ENCODE data around the gene PPP2R2C.
A peak's percentile ranks its signal among the peaks of the same experiment; 100 is the strongest.

Gene PPP2R2C

DNA sequence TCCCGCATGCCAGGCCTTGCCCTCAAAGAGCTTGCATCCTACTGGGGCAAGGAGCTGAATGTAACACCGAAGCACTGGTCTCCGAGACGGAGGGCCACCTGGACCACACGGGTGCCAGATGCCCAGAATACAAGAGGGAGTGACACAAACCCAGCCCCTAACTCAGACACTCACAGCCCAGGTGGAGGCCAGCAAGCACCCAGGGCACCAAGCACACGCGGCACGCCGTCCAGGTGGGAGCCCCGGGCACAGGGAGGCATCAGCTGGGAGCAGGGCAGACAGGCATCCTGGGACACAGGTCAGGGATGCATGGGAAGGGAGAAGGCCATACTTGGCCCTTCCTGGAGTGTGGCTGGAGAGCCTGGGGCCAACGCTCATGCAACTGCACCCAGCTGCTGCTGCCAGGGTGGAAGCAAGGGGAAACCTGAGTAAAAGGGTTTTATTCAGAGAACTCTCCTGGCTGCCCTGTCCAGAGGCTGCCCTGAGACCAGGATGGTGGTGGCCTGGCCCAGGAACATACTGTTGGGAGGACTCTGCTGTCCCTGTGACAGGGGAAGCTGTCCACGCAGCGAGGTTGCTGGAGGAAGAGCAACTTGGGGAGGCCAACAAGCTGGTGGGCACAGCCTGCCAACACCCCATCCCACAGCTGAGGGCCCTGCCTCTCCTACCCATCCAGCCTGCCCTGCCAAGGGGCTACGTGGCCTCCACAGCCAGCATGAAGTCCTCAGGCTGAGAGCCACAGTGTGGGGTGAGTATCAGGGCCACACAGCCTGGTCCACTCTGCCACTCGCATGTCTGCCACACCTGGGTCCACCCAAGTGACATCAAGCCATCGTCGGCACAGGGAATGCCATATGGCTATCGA is 22.2 kb upstream of the PPP2R2C start:
- DNase-seq: no peak

- peak in 6 of 56 donors; percentile 30 to 46 (median 36) for DNase-seq
Measured at GRCh38 chr4:6493658-6494304, 21.4 kb upstream of the PPP2R2C start.

DNA sequence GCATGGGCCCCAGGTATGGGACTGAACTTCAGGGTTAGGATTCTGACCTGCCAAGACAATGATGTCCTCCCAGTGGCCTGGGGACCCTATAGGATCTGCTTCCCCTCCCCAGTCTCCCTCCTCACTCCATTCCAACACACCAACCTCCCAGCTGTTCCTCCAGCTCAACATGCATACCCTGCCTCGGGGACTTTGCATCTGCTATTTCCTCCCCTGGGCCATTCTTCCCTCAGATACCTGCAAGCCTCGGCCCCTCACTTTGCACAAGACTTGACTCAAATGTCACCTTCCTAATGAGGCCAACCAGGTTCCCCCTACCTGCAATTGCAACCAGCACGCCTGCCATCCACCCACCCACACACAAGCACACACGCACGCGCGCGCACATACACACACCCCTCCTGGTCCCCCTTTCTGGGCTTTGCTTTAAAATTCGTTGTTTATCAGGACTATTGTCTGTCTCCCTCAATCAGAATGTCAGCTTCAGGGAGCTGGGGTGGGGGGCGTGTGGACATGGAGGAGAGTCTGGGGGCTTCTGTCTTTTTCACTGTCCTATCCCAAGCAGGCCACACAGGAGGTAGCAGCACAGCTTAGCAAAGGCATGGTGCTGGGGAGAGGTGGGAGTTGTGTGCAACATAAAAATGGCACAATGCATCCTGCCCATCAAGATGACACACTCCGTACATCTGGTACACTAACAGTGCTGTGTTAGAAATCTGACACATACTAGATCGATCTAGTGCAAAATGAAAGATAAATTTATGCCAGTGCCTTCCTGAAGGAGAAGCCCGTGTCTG is 20.6 kb upstream of the PPP2R2C start:
- no peak for DNase-seq

DNA sequence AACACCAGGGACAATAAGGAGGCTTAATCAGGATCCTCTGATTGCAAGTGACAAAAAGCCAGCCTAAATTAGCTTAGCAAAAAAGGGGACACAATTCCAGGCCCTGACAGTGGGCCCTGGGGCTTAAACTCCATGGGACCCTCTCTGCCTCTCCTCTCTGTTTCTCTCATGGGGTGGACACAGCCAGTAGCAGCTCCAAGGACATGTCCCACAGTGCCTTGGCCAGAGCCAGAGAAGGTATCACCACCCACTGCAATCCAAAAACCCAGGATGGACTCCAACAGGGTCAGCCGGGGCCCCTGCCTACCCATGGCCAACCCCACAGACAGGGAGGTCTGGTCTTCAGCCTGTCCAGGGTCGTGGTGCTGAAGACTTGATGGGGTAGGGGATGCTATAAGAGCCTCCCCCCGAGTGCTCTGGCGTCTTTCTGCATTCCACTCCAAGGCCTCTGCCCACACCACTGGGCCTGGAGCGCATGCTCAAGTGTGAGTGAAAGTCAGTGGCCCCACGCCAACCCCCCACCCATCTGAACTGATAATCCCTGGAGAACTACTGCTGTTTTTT is 19.7 kb upstream of the PPP2R2C start:
- no peak for DNase-seq

GRCh38 chr4:6491235-6491634 is 18.8 kb upstream of the PPP2R2C start:
- DNase-seq: no peak

- DNase-seq: no peak
Measured at GRCh38 chr4:6489927-6490326, 17.5 kb upstream of the PPP2R2C start.

DNA sequence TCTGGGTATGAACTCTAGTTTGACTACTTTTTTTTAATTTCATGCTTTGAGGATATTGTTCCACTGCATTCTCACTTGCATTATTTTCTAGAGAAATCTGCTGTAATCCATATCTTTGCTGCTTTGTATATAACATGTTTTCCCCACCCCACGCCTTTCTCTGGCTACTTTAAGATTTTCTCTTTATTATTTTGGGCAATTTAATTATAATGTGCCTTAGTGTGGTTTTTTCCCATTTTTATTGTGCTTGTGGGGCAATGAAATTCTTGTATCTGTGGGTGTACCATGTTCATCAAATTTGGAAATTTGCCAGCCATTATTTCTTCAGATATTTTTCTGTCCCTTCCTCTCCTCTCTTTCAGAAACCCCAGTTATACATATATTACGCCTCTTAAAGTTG is 15.1 kb upstream of the PPP2R2C start:
- DNase-seq: no peak

GRCh38 chr4:6480534-6481088 is 8.2 kb upstream of the PPP2R2C start:
- DNase-seq: no peak

DNA sequence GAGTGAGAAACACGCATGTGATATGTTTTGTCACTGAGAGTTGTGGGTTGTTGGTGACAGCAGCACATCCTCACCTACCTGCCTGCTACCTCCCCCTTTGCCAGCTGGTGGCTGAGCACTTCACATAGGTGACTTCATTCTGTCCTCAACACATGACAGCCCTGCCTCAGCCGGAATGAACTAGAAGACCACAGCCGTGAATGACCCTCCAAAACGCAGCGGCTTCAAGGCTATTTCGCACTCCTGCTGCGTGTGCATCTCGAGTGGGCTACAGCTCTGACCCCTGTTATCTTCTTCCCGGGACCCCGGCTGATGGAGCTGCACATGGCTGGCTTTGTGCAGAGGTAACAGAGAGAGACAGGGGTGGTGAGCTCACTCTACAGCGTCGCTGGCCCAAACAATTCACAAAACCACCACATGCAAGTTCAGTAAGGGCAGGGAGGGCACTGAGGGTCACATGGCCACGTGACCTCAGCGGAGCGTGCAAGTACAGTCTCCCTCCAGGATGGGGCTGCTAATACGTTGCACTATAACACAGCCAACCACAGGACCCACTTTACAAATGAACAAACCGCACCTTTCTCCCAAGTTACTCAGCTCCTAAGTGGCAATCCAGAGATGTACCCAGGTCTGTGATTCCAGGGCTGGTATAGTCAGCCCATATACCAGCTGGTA is 6.3 kb upstream of the PPP2R2C start:
- no peak for DNase-seq

DNA sequence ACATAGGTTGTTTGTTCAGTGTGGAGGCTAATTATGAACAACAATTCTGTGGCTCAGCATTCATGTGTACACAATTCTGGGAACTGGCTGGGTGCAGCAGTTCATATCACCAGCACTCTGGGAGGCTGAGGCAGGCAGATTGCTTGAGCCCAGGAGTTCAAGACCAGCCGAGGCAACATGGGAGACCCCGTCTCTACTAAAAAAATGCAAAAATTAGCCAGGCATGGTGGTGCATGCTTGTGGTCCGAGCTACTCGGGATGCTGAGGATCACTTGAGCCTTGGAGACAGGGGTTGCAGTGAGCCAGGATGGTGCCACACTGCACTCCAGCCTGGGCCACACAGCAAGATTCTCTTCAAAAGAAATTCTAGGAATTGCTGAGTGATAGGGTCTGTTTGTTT is 4.5 kb upstream of the PPP2R2C start:
- no peak for DNase-seq

DNA sequence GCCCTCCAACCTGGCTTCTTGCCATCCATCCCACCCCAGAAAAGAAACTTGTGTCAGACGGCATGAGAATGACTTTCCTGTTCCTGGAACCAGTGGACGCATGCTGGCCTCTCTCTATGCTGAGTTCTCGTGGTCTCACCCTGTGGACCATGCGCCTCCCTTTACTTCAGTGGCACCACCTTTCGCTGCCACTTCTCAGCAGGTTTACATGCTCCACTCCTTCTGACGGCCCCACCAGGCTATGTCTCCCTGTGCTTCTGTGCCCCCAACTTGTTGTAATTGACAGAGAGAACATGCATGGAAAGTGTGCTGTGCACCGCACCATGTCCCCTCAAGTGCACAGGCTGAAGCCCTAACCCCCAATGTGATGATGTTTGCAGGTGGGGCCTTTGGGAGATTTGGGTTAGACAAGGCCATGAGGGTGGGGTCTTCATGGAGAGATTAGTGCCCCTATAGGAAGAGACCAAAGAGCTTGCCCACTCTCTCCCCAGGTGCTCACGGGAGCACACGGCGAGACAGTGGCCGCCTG is 3.1 kb upstream of the PPP2R2C start:
- DNase-seq: no peak

DNA sequence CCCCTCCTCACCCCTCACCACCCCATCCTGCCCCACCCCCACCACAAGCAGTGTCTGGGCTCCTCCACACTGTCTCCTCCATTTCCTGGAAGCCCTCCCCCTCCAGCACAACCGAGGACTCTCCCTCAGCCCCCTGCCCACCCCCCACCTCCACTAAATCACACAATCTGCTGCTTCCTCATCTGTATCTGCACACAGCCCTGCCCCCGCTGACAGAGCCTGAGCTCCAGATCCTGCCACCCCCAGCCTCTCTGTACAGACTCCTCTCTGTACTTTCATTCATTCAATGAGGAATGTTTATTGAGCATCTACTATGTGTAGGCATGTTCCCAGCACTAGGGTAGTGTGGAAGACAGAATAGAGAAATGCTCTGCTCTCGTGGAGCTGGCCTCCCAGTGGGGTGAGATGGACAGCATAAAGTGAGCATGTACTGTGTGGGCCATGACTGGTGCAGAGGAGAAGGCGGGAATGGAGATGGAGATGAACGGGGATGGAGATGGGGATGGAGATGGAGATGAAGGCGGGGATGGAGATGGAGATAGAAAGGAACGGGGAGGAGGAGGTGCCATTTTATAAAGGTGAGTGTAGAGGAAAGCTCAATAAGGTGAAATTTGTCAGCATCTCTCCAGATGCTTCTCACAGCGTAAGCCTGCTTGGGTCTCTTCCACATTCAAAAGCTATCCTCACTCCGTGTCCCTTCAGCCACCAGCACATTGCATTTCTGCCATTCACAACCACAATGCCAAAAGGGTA is 2.5 kb upstream of the PPP2R2C start:
- no peak for DNase-seq

DNA sequence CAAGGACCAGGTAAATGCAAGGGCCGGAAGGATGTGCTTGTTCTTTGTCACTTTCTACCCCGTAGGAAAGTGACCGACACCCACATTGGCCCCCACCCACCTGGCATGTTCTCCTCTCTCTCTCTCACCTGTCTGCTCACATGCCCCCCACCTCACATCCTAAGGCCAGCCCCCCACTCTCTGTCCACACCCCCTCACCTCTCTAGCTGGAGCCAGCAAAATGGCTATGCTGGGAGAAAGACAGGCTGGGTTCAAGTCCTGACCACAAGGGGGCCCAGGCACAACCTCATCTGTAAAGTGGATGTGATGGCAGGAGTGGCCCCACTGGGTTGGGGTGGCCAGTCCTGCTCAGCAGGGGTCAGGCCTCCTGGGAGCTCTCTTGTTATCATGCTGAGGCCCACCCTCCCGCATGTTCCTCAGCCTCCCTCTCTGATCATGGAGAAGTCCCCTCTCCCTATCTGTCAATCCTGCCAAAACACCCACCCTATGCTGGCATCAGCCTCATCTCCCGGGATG is 1.7 kb upstream of the PPP2R2C start:
- peak in 1 of 56 donors; percentile 34 for DNase-seq

DNA sequence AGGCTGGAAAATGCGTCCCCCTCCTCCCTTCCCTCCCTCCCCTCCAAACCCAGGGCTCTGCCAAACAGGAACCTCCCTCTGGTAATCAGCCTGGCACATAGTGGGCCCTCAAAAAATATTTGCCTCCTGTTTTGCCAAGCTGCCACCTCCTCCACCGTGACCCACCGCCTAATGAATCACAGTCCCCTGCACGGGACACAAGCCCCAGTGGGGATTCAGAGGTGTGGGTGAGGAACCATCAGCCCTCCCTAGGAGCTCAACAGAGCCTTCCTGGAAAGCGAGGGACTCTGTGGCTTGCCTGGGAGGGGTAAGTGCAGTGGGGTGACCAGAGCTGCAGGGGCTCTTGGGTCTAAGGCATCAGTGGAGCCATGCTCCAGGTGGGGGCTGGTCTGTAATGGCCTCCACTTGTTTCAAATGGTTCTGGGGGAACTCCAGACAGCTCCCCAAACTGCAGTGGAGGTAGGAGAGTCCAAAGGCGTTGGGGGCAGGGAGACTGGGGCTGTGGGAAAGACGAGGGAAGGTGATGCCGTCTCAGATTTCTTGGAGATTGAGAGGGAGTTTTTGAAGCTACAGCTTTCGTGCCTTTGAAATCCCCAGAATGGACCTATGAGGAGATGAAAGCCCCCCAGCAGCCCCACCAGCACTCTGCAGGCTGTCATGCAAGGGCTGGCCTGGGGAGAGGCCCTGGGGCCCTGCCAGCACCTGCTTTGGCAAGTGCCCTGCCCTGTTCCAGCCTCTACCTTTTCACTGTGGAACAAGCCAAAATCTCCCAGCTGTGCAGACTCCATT is 1.0 kb upstream of the PPP2R2C start:
- no peak for DNase-seq

DNA sequence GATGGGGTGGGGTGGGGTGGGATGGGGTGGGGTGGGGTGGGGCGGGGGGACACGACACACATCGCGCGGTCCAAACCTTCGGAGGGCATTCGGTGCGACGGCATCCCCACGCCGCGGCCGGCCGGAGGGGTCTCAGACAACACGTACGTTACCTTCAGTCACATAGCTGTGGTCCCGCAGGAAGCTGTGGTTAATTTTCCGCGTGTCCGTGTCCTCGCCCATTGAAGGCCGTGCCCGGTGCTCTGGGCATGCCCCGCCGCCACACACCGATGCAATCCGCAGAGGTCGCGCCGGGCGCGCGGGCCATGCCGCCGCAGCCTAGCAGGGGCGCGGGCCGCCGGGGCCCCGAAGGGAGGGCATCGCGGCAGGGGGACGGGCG is 417 bp downstream of the PPP2R2C start:
- DNase-seq: no peak

GRCh38 chr4:6471307-6472007 is 957 bp downstream of the PPP2R2C start:
- peak in 4 of 56 donors; percentile 50 to 81 (median 66) for DNase-seq

- peak in 44 of 56 donors; percentile 25 to 86 (median 70) for DNase-seq
Measured at GRCh38 chr4:6470502-6471306, 1.7 kb downstream of the PPP2R2C start.

Measured in amygdala (tissue), 56 donors.